Measurements from ENCODE around the gene GCAT.

DNA sequence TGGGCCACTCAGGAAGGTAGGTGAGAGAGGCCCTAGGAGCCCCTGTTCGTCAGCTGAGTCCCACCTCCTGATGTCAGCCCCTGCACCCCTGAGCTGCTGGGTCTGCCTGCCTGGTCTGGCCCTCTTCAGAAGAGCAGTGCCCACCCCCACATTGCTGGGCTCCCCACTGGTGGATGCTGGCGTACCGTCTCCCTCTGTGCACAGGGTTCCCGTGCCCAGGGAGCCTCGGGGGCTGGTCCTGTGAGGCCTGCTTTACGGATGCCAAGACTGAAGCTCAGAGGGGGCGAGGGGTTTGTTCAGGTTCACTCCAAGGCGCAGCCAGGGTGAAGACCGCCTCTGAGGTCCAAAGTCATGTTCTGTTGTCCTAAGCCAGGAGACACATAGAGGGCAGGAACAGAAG lies 44.7 kb upstream of the GCAT start:
- TF ChIP-seq, protein P1, sequence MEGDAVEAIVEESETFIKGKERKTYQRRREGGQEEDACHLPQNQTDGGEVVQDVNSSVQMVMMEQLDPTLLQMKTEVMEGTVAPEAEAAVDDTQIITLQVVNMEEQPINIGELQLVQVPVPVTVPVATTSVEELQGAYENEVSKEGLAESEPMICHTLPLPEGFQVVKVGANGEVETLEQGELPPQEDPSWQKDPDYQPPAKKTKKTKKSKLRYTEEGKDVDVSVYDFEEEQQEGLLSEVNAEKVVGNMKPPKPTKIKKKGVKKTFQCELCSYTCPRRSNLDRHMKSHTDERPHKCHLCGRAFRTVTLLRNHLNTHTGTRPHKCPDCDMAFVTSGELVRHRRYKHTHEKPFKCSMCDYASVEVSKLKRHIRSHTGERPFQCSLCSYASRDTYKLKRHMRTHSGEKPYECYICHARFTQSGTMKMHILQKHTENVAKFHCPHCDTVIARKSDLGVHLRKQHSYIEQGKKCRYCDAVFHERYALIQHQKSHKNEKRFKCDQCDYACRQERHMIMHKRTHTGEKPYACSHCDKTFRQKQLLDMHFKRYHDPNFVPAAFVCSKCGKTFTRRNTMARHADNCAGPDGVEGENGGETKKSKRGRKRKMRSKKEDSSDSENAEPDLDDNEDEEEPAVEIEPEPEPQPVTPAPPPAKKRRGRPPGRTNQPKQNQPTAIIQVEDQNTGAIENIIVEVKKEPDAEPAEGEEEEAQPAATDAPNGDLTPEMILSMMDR (IDR thresholded peaks at IDR 0.05; ENCODE audit: insufficient read depth, low read depth, low read length), result no peak
- TF ChIP-seq EZH2 (IDR thresholded peaks at IDR 0.05; ENCODE audit: insufficient read depth, low read length), result no peak
